Breast epithelium (tissue), 4 donors: ENCODE results near the gene GOLGA6D. TPM values are rescaled to one million over a fixed set of nuclear protein-coding genes. Genes with fewer than 3 reads are reported as not detected.
"Not testable (repeated sequence)": the region's sequence is repeated elsewhere in the genome, so short reads cannot be mapped to it uniquely, and the experiment has no call there.

Experiments used
- DNase-seq, 2 donors: peaks; one replicate each; pipeline ENCODE4 v3.0.0-alpha.2; 2019; ENCODE audit warnings: low spot score in 2 of 2
- H3K27ac ChIP-seq, 2 donors: fragments of 200-600 bp; sonication (generic) in 1 of 2; one replicate each; pipeline ENCODE4 v1.5.1; 2016 to 2019; ENCODE audit warnings: mild to moderate bottlenecking in 1 of 2
- H3K27me3 ChIP-seq, 2 donors: fragments of 200-600 bp; sonication (generic) in 1 of 2; one replicate each; pipeline versions ENCODE4 v1.5.1 to v1.6.0; 2017 to 2019; ENCODE audit warnings: control low read depth in 1 of 2, mild to moderate bottlenecking in 1 of 2
- H3K36me3 ChIP-seq: fragments of 200-600 bp; one replicate; pipeline ENCODE4 v1.5.1; 2019
- H3K4me1 ChIP-seq, 2 donors: fragments of 200-600 bp; sonication (generic); one replicate each; pipeline ENCODE4 v1.5.1; 2016 to 2019; ENCODE audit warnings: control low read depth in 1 of 2
- H3K4me3 ChIP-seq, 3 donors: fragments of 200-600 bp; sonication (generic); 1 replicate in 2 of 3; 2 replicates in 1 of 3; pipeline ENCODE4 v1.5.1; 2016 to 2019; ENCODE audit warnings: mild to moderate bottlenecking in 3 of 3, moderate library complexity in 2 of 3
- H3K9me3 ChIP-seq, 2 donors: fragments of 200-600 bp; sonication (generic) in 1 of 2; one replicate each; pipeline ENCODE4 v1.5.1; 2016 to 2019; ENCODE audit warnings: control low read depth in 1 of 2
- CTCF ChIP-seq, 3 donors: fragments of 450-650 bp; IDR thresholded peaks; one replicate each; pipeline ENCODE4 v1.5.1; 2016 to 2017; ENCODE audit warnings: antibody characterized with exemption in 3 of 3, mild to moderate bottlenecking in 3 of 3, moderate library complexity in 3 of 3
- POLR2A ChIP-seq: fragments of 450-650 bp; IDR thresholded peaks from one replicate; pipeline ENCODE4 v1.6.1; 2016; ENCODE audit warnings: antibody characterized with exemption, mild to moderate bottlenecking, moderate library complexity
- POLR2AphosphoS5 ChIP-seq, 3 donors: sonication (generic); formaldehyde crosslinking; IDR thresholded peaks; one replicate each; pipeline ENCODE4 v1.6.1; 2017; ENCODE audit warnings: antibody characterized with exemption in 3 of 3
- intact Hi-C: fragments of 100-400 bp; cut with DNase I; formaldehyde crosslinking; loops from one replicate; pipeline ENCODE4 v1.15.1; 2023; ENCODE audit warnings: low total_unique reads
- total RNA-seq, 3 donors: library from RNA; depleted of rRNA; stranded (reverse); fragments of >200 nt; gene quantifications; one replicate each; pipeline ENCODE4 v1.1.0, GENCODE V29; 2016

Gene GOLGA6D
- total RNA-seq, 3 donors from 2014 or later, result 0.16 TPM; not detected in 2

DNA sequence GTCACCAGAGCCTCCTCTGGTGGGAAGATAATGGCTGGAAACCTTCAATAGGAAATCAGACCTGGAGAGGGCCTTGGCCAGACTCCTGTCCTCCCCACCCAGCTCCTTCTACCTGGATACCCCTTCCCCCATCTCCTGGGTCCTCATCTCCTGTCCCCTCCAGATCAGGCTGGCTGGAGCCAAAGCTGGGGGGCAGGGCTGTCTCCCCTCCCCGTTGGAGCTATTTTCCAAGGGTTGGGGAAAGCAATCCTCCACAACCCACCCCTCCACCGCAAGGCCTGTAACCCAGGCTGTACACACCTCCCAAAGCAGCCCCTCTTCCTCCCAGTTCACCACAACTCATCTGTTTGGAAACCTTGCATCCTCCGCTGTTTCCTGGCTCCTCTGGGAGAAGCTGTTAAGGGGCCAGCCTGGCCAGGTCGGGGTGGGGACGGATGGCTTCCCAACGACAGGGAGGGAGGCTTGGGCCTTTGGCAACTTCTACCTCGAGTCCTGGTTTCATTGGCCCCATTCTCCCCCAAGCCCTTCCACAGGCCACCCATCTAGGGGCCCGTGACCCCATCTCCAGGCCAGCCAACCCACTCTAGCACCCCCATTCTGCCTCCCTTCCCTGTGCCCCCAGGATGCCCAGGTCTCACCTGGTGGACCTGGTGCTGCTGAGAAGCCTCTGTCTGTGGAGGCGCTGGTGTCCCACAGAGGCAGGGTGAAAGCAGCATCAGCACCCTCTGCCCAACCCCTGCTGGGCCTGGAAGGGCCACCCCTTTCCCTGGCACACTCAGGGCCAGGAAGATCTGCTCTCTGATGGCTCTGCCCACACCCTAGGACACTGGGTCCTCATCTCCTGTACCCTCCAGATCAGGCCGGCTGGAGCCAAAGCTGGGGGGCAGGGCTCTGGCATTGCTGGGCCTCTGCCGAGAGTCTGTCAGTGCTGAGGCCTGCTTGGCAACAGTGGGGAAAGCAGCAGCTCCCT, 46.6 kb upstream of the GOLGA6D start:
- peaks cover 0 to 10% of the 10 kb centered on the region in 2 donors for H3K27me3 ChIP-seq
- no peak overlapping the region for H3K4me3 ChIP-seq
- intact Hi-C loops, result no loop called here
- no peaks in the 10 kb centered on the region for H3K4me1 ChIP-seq
- no peaks in the 10 kb centered on the region for H3K36me3 ChIP-seq
- DNase-seq, result peak in 1 of 2 donors; percentile 45
- no peak for TF ChIP-seq POLR2A
- TF ChIP-seq POLR2AphosphoS5 (IDR thresholded peaks at IDR 0.05), result no peak
- TF ChIP-seq CTCF (IDR thresholded peaks at IDR 0.05), result no peak
- H3K27ac ChIP-seq, result no peak overlapping the region
- no peaks in the 10 kb centered on the region for H3K9me3 ChIP-seq

DNA sequence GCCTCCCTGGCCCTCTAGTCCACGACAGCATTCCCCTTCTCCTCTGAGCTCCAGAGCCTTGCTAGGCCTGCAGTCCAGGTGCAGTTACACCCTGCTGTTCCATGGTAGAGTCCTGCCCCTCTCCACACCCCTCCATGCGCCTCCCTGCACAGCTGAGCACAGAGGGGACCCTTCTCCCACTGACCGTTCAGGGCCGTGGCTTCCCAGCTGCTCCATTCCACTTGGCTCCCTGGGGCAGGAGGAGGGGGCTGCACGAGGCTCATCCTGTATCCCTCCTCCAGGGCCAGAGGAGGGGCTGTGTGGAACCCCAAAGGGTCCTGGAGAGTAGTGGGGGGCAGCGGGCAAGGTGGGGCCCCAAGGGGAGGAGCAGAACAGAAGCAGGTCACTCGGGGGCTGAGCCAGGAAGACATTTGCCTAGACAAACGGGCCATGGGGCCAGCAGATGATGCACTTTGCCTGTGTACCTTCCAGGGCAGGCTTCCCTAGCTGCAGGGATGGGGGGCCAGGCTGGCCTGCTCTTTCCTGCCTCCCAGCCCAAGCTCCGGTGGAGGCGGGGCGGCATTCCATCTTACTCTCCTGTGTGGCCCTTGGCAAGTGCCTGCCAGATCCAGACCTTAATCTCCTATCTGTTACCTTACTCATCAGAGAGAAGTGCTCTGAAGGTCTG, 45.2 kb upstream of the GOLGA6D start:
- peak in 1 of 2 donors; percentile 43 for DNase-seq

DNA sequence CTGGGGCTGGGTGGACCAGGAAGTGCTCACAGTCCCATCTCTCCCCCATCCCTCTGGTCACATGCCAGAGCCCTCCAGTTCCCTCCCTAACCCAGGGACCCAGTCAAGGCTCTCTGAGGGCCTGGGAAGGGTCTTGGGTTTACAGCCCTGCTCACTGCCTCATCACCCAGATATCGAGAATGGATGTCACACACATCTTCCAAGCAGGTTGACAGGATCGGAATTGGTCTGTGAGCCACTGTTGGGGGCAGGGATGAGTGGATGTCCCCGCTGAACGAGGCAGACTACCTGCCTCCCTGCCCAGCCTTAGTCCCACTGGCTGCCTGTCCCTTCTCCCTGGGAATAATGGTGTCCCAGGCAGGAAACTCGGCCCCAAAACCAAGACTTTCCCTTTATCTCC, 44.5 kb upstream of the GOLGA6D start:
- Histone ChIP-seq H3K4me3 (no peak overlapping the region), H3K27me3 (peaks cover 0 to 4% of the 10 kb centered on the region in 2 donors), H3K27ac (no peak overlapping the region), H3K9me3 (no peaks in the 10 kb centered on the region), H3K4me1 (no peaks in the 10 kb centered on the region), H3K36me3 (no peaks in the 10 kb centered on the region)
- no peak for TF ChIP-seq POLR2AphosphoS5 (IDR thresholded peaks at IDR 0.05)
- no peak for TF ChIP-seq CTCF (IDR thresholded peaks at IDR 0.05)
- TF ChIP-seq POLR2A, result no peak
- peak in 1 of 2 donors; percentile 22 for DNase-seq
- intact Hi-C loops, result no loop called here

More for the DNA sequence above, 45.2 kb upstream of the GOLGA6D start:
- H3K27me3 ChIP-seq, result peaks cover 0 to 4% of the 10 kb centered on the region in 2 donors
- H3K27ac ChIP-seq, result no peak overlapping the region
- TF ChIP-seq CTCF (IDR thresholded peaks at IDR 0.05), result no peak
- TF ChIP-seq POLR2AphosphoS5 (IDR thresholded peaks at IDR 0.05), result no peak
- TF ChIP-seq POLR2A, result no peak
- no peak overlapping the region for H3K4me3 ChIP-seq
- H3K9me3 ChIP-seq, result no peaks in the 10 kb centered on the region
- no peaks in the 10 kb centered on the region for H3K36me3 ChIP-seq
- H3K4me1 ChIP-seq, result no peaks in the 10 kb centered on the region
- intact Hi-C loops, result no loop called here

DNA sequence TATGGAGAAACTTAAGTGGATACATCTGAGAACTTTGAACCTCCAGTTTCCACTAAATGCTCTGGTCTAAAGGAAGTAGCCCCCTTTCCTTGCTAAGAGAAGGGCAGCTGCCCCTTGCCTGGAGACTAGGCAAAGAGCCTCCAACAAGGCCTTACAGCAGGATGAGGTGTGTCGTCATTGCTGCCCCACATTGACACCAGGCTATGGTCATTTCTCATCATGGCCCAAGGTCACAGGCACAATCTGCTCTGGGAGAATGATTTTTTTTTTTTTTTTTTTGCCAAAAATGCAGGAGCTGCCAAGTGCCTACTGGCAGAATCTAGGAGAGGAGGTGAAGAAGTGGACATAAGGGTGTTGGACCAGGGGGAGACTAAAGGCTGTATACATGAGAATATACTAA, 36.9 kb upstream of the GOLGA6D start:
- H3K4me3 ChIP-seq, H3K9me3 ChIP-seq, DNase-seq, H3K4me1 ChIP-seq, intact Hi-C loops, H3K27me3 ChIP-seq, H3K36me3 ChIP-seq, H3K27ac ChIP-seq: not testable (repeated sequence)

GRCh38 chr15:75248991-75249390, 33.6 kb upstream of the GOLGA6D start:
- DNase-seq, H3K36me3 ChIP-seq, H3K27ac ChIP-seq, H3K4me1 ChIP-seq, H3K4me3 ChIP-seq, H3K9me3 ChIP-seq, H3K27me3 ChIP-seq, intact Hi-C loops: not testable (repeated sequence)

- no peaks in the 10 kb centered on the region for H3K9me3 ChIP-seq
- no peaks in the 10 kb centered on the region for H3K4me1 ChIP-seq
- intact Hi-C loops, result no loop called here
- TF ChIP-seq POLR2A (no peak), POLR2AphosphoS5 (IDR thresholded peaks at IDR 0.05) (no peak)
- H3K27me3 ChIP-seq, result no peaks in the 10 kb centered on the region
- no peak overlapping the region for H3K4me3 ChIP-seq
- DNase-seq, result no peak
- no peak overlapping the region for H3K27ac ChIP-seq
- no peaks in the 10 kb centered on the region for H3K36me3 ChIP-seq
These were observed 32.9 kb upstream of the GOLGA6D start for GRCh38 chr15:75249726-75250125.

DNA sequence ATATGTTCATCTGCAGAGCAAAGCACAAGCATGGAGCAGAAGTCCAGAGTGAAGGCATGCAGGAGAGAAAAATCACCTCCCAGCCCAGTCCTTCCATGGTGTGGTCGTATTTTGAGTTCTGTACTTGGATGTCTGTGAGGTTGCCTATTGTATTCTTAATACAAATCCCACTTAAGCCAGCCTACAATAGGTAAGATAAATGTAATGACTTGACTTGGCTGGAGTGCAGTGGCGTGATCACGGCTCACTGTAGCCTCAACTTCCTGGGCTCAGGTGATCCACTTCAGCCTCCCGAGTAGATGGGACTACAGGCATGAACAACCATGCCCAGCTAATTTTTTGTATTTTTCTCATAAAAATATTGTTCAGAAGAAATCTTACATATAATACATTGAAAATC, 31.3 kb upstream of the GOLGA6D start:
- DNase-seq, H3K36me3 ChIP-seq, H3K27ac ChIP-seq, H3K9me3 ChIP-seq, H3K4me3 ChIP-seq, H3K27me3 ChIP-seq, H3K4me1 ChIP-seq, intact Hi-C loops: not testable (repeated sequence)

- H3K4me1 ChIP-seq, H3K27ac ChIP-seq, H3K27me3 ChIP-seq, H3K36me3 ChIP-seq, H3K9me3 ChIP-seq, DNase-seq, intact Hi-C loops, H3K4me3 ChIP-seq: not testable (repeated sequence)
These were observed 30.4 kb upstream of the GOLGA6D start for GRCh38 chr15:75252285-75252684.

- H3K4me3 ChIP-seq, H3K27ac ChIP-seq, H3K36me3 ChIP-seq, intact Hi-C loops, DNase-seq, H3K27me3 ChIP-seq, H3K4me1 ChIP-seq, H3K9me3 ChIP-seq: not testable (repeated sequence)
These were observed 24.6 kb upstream of the GOLGA6D start, which contains the start of gene GOLGA6C for GRCh38 chr15:75258034-75258433. Gene GOLGA6C, plus strand, starts transcription at chr15:75258334. Its CDS starts 265 bp downstream, at chr15:75258599.
